Osteocyte (in vitro differentiated cells): ENCODE measurements around the gene ENOX1. TPM values are rescaled to one million over a fixed set of nuclear protein-coding genes. Genes with fewer than 3 reads are reported as not detected.

ENCODE experiments used
- DNase-seq: peaks from one replicate; pipeline ENCODE4 v3.0.0; 2021; ENCODE audit warnings: mixed read lengths; ENCODE audit not compliant: unreplicated experiment; ENCODE audit errors: extremely low spot score
- H3K27ac Mint-ChIP-seq: one replicate; pipeline ENCODE4 v1.8.0; 2021; ENCODE audit warnings: mild to moderate bottlenecking, mixed read lengths; ENCODE audit not compliant: unreplicated experiment
- H3K27me3 Mint-ChIP-seq: one replicate; pipeline ENCODE4 v1.8.0; 2021; ENCODE audit warnings: mixed read lengths; ENCODE audit not compliant: unreplicated experiment
- H3K36me3 Mint-ChIP-seq: one replicate; pipeline ENCODE4 v1.8.0; 2021; ENCODE audit warnings: mixed read lengths; ENCODE audit not compliant: unreplicated experiment
- H3K4me1 Mint-ChIP-seq: one replicate; pipeline ENCODE4 v1.8.0; 2021; ENCODE audit warnings: mixed read lengths; ENCODE audit not compliant: unreplicated experiment
- H3K4me3 Mint-ChIP-seq: one replicate; pipeline ENCODE4 v1.8.0; 2021; ENCODE audit warnings: mild to moderate bottlenecking, moderate library complexity, mixed read lengths; ENCODE audit not compliant: unreplicated experiment
- H3K9me3 Mint-ChIP-seq: one replicate; pipeline ENCODE4 v1.8.0; 2021; ENCODE audit warnings: mixed read lengths; ENCODE audit not compliant: unreplicated experiment
- total RNA-seq: library from RNA; stranded (reverse); gene quantifications from 2 replicates; pipeline ENCODE4 v1.2.1, GENCODE V29; 2021
- TF ChIP-seq, protein P1 (sequence below): fragments of 200-600 bp; sonication (generic); IDR thresholded peaks from 2 replicates; pipeline ENCODE4 v1.5.0; 2021; ENCODE audit warnings: antibody characterized with exemption, mild to moderate bottlenecking, moderate library complexity

ENOX1 gene
- total RNA-seq, 1 donor from 2014 or later, result 5.9 TPM

DNA sequence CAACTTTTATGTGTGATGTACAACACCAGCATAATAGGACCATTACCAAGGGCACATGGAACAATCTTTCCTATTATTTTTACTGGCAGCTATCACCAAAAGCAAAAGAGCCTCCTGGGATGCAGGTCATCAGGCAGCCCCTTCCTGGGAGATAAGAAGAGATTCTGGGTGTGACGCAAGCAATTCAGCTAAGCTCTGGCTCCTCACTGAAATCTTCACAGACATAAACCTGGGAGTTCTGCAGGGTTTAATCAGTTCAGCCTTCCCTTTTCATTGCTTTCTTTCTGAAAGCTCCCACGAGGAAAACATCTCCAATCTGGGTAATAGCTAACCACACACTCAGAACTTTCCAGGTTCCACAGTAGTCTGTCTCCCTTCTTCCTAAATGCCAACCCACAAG is 341.1 kb downstream of the ENOX1 start:
- H3K27me3 Mint-ChIP-seq, result no peaks in the 10 kb centered on the region
- H3K4me3 Mint-ChIP-seq, result no peak overlapping the region
- DNase-seq, result no peak
- no peaks in the 10 kb centered on the region for H3K36me3 Mint-ChIP-seq
- H3K27ac Mint-ChIP-seq, result no peak overlapping the region
- TF ChIP-seq, protein P1, sequence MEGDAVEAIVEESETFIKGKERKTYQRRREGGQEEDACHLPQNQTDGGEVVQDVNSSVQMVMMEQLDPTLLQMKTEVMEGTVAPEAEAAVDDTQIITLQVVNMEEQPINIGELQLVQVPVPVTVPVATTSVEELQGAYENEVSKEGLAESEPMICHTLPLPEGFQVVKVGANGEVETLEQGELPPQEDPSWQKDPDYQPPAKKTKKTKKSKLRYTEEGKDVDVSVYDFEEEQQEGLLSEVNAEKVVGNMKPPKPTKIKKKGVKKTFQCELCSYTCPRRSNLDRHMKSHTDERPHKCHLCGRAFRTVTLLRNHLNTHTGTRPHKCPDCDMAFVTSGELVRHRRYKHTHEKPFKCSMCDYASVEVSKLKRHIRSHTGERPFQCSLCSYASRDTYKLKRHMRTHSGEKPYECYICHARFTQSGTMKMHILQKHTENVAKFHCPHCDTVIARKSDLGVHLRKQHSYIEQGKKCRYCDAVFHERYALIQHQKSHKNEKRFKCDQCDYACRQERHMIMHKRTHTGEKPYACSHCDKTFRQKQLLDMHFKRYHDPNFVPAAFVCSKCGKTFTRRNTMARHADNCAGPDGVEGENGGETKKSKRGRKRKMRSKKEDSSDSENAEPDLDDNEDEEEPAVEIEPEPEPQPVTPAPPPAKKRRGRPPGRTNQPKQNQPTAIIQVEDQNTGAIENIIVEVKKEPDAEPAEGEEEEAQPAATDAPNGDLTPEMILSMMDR, result no peak
- no peaks in the 10 kb centered on the region for H3K9me3 Mint-ChIP-seq
- peaks cover 36% of the 10 kb centered on the region for H3K4me1 Mint-ChIP-seq

DNA sequence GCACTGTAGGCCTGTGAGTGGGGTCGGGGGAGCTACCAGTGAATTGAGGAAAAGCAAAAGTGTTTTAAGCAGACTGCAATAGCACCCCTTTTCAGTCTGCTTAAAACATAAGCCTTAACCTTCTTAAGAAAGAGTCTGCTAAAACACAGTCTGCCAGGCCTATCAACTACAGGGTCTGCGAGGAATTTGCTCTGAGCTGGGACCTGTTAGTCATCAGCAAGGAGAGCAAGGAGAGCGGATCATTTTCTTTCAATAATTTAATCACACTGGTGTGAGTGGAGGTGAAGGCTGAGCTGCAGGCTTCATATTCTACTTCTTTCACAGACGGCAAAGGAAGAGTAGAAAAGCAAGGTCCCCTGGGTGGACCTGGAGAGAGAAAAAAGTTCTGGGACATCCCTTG is 342.7 kb downstream of the ENOX1 start:
- Mint-ChIP-seq H3K27me3 (no peaks in the 10 kb centered on the region), H3K4me1 (peaks cover 36% of the 10 kb centered on the region), H3K4me3 (no peak overlapping the region), H3K9me3 (no peaks in the 10 kb centered on the region), H3K36me3 (no peaks in the 10 kb centered on the region), H3K27ac (no peak overlapping the region)
- TF ChIP-seq, protein P1, result no peak
- DNase-seq, result no peak

DNA sequence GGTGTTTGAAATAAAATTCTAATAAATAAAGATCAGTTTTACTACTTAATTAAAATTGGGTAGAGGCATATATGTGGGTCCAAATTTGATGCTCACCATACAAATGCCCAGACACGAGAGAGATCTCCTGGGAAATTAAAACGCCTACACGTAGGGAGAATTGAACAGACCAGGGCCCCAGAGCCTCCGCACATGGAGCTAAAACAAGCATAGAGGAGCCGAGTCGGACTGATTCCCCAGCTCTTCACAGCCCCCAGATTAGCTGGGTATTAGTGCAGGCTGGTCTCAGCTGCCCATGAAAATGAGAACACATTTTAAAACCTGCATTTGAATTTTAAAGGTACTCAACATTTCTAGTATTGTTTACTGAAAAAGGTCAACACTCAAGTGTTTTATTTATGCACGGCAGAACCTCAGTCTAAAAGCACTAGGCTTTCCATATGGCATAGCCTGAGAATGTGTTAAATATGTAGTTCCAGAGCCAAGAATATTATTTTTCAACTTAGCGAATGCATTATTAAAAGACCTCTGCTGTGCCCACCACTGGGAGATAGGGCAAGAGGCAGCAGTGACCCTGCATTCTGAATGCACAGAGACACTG is 344.8 kb downstream of the ENOX1 start:
- H3K4me1 Mint-ChIP-seq, result peaks cover 53% of the 10 kb centered on the region
- H3K9me3 Mint-ChIP-seq, result no peaks in the 10 kb centered on the region
- DNase-seq, result no peak
- no peaks in the 10 kb centered on the region for H3K36me3 Mint-ChIP-seq
- peak overlapping the region; percentile 68 for H3K27ac Mint-ChIP-seq
- H3K27me3 Mint-ChIP-seq, result no peaks in the 10 kb centered on the region
- peak overlapping the region; percentile 31 for H3K4me3 Mint-ChIP-seq
- TF ChIP-seq, protein P1, result no peak

DNA sequence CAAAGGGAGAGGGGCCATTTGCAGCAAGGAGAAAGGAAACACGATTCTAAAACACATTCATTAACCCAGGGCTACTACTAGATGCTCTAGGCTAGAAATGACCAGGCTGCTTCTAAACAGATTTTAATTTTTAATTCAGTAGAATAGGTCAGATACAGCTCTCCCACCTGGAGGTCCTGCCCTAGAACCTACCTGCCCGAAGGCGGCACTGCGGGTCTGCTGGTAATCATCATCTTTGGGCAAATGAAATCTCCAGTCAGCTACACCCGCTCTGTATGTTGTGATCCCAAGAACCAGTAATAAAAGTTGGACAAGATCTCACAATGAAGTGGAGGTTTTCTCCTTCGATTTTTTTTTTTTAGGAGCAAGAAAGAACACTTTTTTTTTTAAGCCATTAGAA is 345.3 kb downstream of the ENOX1 start:
- H3K4me3 Mint-ChIP-seq, result no peak overlapping the region
- H3K9me3 Mint-ChIP-seq, result no peaks in the 10 kb centered on the region
- peak overlapping the region; percentile 65 for H3K27ac Mint-ChIP-seq
- no peak for DNase-seq
- TF ChIP-seq, protein P1, result no peak
- H3K27me3 Mint-ChIP-seq, result no peaks in the 10 kb centered on the region
- H3K36me3 Mint-ChIP-seq, result no peaks in the 10 kb centered on the region
- H3K4me1 Mint-ChIP-seq, result peaks cover 58% of the 10 kb centered on the region

DNA sequence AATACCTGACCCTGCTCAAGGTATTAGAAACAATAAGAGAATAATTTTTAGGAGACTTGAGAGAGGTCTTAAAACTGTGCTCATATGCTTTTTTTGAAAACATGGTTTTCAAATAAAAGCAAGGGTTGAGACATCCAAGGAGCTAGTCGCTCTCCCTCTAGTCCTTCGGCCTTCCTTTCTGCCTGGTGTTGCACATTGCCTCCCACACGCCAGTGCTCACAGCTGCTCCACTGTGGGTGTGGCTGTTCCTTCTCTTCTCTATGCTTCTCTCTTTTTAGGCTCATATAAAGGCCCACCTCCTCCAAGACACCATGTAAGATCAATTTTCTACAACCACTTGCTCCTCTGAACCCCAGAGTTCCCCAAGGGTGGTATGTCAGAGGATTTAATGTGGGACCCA is 352.6 kb downstream of the ENOX1 start:
- H3K4me1 Mint-ChIP-seq, result peaks cover 60% of the 10 kb centered on the region
- TF ChIP-seq, protein P1, result no peak
- no peaks in the 10 kb centered on the region for H3K9me3 Mint-ChIP-seq
- no peaks in the 10 kb centered on the region for H3K36me3 Mint-ChIP-seq
- H3K4me3 Mint-ChIP-seq, result no peak overlapping the region
- H3K27ac Mint-ChIP-seq, result no peak overlapping the region
- no peaks in the 10 kb centered on the region for H3K27me3 Mint-ChIP-seq
- DNase-seq, result no peak
